Stimulated activated CD8-positive, alpha-beta memory T cell treated with anti-CD3 and anti-CD28 coated beads, Interleukin-15, amount 100 ng/mL, for 24 hours (primary cell): ENCODE measurements around the gene OGFR.

Source experiments
- DNase-seq: peaks from one replicate; pipeline ENCODE4 v3.0.0-alpha.2; 2020; ENCODE audit warnings: low read depth

The OGFR gene

GRCh38 chr20:62825986-62826645 lies 21.5 kb downstream of the OGFR start:
- no peak for DNase-seq

GRCh38 chr20:62826646-62827310 lies 22.1 kb downstream of the OGFR start:
- DNase-seq = no peak

GRCh38 chr20:62827311-62828038 lies 22.8 kb downstream of the OGFR start:
- DNase-seq = no peak

GRCh38 chr20:62828051-62828450 lies 23.4 kb downstream of the OGFR start:
- DNase-seq = no peak

GRCh38 chr20:62828511-62829230 lies 24.0 kb downstream of the OGFR start:
- DNase-seq = no peak

GRCh38 chr20:62829231-62830230 lies 24.9 kb downstream of the OGFR start:
- no peak for DNase-seq

- DNase-seq = no peak
Measured at GRCh38 chr20:62830251-62830650, 25.6 kb downstream of the OGFR start.

GRCh38 chr20:62830821-62831220 lies 26.2 kb downstream of the OGFR start:
- no peak for DNase-seq

- DNase-seq = no peak
Measured at GRCh38 chr20:62831361-62831788, 26.7 kb downstream of the OGFR start.

- DNase-seq = no peak
Measured at GRCh38 chr20:62831854-62832211, 27.2 kb downstream of the OGFR start.

GRCh38 chr20:62832212-62832922 lies 27.7 kb downstream of the OGFR start:
- DNase-seq = no peak

- DNase-seq = no peak
Measured at GRCh38 chr20:62832951-62833391, 28.3 kb downstream of the OGFR start.

GRCh38 chr20:62834967-62835730 lies 30.5 kb downstream of the OGFR start:
- no peak for DNase-seq

- DNase-seq = no peak
Measured at GRCh38 chr20:62835931-62836861, 31.6 kb downstream of the OGFR start.

- no peak for DNase-seq
Measured at GRCh38 chr20:62836967-62837490, 32.4 kb downstream of the OGFR start.

GRCh38 chr20:62837790-62838127 lies 33.1 kb downstream of the OGFR start:
- DNase-seq = no peak

- DNase-seq = no peak
Measured at GRCh38 chr20:62838128-62838891, 33.7 kb downstream of the OGFR start.

- DNase-seq = no peak
Measured at GRCh38 chr20:62839261-62839660, 34.6 kb downstream of the OGFR start.
